HG03025 (cell line): ENCODE measurements around the gene AGAP1.
"Not testable (repeated sequence)": the region's sequence is repeated elsewhere in the genome, so short reads cannot be mapped to it uniquely, and the experiment has no call there.

Source experiments
- ATAC-seq: cut with Tn5 transposase; IDR thresholded peaks from one replicate; pipeline ENCODE4 v1.9.1; 2021; ENCODE audit warnings: mild to moderate bottlenecking, moderate library complexity; ENCODE audit not compliant: unreplicated experiment, low FRiP score

Gene AGAP1

GRCh38 chr2:236117861-236118269 lies 624.0 kb downstream of the AGAP1 start:
- no peak for ATAC-seq

GRCh38 chr2:236119003-236119402 lies 625.2 kb downstream of the AGAP1 start:
- no peak for ATAC-seq

GRCh38 chr2:236119476-236119875 lies 625.6 kb downstream of the AGAP1 start:
- no peak for ATAC-seq

- ATAC-seq: no peak
These were observed 626.3 kb downstream of the AGAP1 start for GRCh38 chr2:236120141-236120601.

GRCh38 chr2:236120829-236121228 lies 627.0 kb downstream of the AGAP1 start:
- ATAC-seq: no peak

- no peak for ATAC-seq
These were observed 627.7 kb downstream of the AGAP1 start for GRCh38 chr2:236121546-236121945.

- ATAC-seq: no peak
These were observed 628.4 kb downstream of the AGAP1 start for GRCh38 chr2:236122236-236122635.

- no peak for ATAC-seq
These were observed 629.9 kb downstream of the AGAP1 start for GRCh38 chr2:236123716-236124115.

- ATAC-seq: no peak
These were observed 630.5 kb downstream of the AGAP1 start for GRCh38 chr2:236124182-236124893.

GRCh38 chr2:236125541-236125940 lies 631.7 kb downstream of the AGAP1 start:
- ATAC-seq: no peak

- ATAC-seq: no peak
These were observed 633.2 kb downstream of the AGAP1 start for GRCh38 chr2:236127010-236127409.

GRCh38 chr2:236128321-236128720 lies 634.5 kb downstream of the AGAP1 start:
- ATAC-seq: no peak

- ATAC-seq: no peak
These were observed 636.1 kb downstream of the AGAP1 start for GRCh38 chr2:236129935-236130334.

GRCh38 chr2:236130349-236130998 lies 636.6 kb downstream of the AGAP1 start:
- ATAC-seq: no peak

- no peak for ATAC-seq
These were observed 637.3 kb downstream of the AGAP1 start for GRCh38 chr2:236131073-236131692.

- ATAC-seq: no peak
These were observed 639.7 kb downstream of the AGAP1 start for GRCh38 chr2:236133410-236134012.

GRCh38 chr2:236136538-236136937 lies 642.7 kb downstream of the AGAP1 start:
- no peak for ATAC-seq

- no peak for ATAC-seq
These were observed 643.2 kb downstream of the AGAP1 start for GRCh38 chr2:236137066-236137465.

GRCh38 chr2:236141616-236142015 lies 647.8 kb downstream of the AGAP1 start:
- ATAC-seq: not testable (repeated sequence)

GRCh38 chr2:236143811-236144210 lies 650.0 kb downstream of the AGAP1 start:
- no peak for ATAC-seq

GRCh38 chr2:236146436-236146835 lies 652.6 kb downstream of the AGAP1 start:
- ATAC-seq: no peak
